Measurements from ENCODE around the gene PTH2R. TPM values are rescaled to one million over a fixed set of nuclear protein-coding genes. Genes with fewer than 3 reads are reported as not detected.

PTH2R gene, protein sequence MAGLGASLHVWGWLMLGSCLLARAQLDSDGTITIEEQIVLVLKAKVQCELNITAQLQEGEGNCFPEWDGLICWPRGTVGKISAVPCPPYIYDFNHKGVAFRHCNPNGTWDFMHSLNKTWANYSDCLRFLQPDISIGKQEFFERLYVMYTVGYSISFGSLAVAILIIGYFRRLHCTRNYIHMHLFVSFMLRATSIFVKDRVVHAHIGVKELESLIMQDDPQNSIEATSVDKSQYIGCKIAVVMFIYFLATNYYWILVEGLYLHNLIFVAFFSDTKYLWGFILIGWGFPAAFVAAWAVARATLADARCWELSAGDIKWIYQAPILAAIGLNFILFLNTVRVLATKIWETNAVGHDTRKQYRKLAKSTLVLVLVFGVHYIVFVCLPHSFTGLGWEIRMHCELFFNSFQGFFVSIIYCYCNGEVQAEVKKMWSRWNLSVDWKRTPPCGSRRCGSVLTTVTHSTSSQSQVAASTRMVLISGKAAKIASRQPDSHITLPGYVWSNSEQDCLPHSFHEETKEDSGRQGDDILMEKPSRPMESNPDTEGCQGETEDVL
- total RNA-seq (not detected), polyA plus RNA-seq (under 1 TPM in 1 of 2 donors, not detected in 1; 0.01 TPM)
- long read RNA-seq, donor 1: 0 reads
- long read RNA-seq, donor 2: 0 reads
- long read RNA-seq, donor 3: 0 reads

DNA sequence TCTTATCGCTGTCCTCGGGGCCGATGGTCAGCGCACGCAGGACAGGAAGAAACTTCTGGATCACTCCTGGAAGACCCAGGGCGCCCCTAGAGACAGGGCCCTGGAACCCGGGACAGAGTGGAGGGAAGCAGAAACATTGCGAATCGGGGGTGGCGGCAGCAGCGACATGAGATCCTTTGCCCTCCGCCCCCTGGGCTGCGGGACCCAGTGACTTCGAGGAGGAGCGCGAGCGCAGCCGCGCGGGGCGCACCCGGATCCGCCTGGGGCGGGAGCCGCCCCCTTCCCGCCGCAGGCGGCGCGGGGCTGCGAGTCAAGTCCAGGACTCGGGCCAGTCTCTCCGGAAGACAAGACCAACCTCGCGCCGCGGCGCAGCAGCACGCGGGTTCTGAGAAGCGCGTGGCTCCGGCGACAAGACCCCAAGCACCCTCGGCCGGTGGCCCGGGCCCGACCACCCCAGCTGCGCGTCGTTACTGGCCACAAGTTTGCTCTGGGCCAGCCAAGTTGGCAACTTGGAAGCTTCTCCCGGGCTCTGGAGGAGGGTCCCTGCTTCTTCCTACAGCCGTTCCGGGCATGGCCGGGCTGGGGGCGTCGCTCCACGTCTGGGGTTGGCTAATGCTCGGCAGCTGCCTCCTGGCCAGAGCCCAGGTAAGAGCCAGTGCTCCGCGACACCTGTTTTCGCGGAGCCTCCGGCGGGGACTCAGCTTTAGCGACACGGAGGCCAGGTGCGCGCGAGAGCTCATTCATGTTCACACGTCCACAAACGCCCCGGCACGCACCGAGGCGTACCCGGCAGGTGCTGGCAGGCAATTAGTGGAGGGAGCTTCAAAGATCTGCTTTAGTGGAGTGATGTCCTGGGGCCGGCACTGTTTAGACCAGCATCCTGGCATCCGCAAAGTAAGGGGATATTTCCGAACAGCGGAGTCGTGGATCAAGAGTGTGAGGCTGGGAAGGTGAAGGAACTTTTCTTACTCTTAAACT, at the start of gene PTH2R:
Gene PTH2R (plus strand): TSS at position 319 of the 978 bp plus-strand sequence. CDS start 252 bp downstream, at position 571.
- H3K36me3 ChIP-seq: no peaks in the 10 kb centered on the region
- H3K9me3 ChIP-seq: no peaks in the 10 kb centered on the region
- H3K27me3 ChIP-seq: peaks cover 0 to 87% (median 68%) of the 10 kb centered on the region in 7 donors
- H3K4me3 ChIP-seq: peak within 1 kb of the TSS in 7 of 10 donors; percentile 13 to 33 (median 18)
- intact Hi-C loops (cut with DNase I): loop anchor here in 1 of 10 donors (10.0 kb wide), 1 partner anchor 918 kb away; no protein-coding TSS in a partner anchor
- DNase-seq (peak in 1 of 2 donors; percentile 13), ATAC-seq (peak in 2 of 8 donors; percentile 16 to 52)
- TF ChIP-seq, protein P1, sequence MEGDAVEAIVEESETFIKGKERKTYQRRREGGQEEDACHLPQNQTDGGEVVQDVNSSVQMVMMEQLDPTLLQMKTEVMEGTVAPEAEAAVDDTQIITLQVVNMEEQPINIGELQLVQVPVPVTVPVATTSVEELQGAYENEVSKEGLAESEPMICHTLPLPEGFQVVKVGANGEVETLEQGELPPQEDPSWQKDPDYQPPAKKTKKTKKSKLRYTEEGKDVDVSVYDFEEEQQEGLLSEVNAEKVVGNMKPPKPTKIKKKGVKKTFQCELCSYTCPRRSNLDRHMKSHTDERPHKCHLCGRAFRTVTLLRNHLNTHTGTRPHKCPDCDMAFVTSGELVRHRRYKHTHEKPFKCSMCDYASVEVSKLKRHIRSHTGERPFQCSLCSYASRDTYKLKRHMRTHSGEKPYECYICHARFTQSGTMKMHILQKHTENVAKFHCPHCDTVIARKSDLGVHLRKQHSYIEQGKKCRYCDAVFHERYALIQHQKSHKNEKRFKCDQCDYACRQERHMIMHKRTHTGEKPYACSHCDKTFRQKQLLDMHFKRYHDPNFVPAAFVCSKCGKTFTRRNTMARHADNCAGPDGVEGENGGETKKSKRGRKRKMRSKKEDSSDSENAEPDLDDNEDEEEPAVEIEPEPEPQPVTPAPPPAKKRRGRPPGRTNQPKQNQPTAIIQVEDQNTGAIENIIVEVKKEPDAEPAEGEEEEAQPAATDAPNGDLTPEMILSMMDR (IDR thresholded peaks at IDR 0.05): no peak
- no peak within 1 kb of the TSS for H3K27ac ChIP-seq
- WGBS, 2 donors: 4% methylated on average over 82 of the region's 82 CpGs
- peaks cover 0 to 12% (median 7%) of the 10 kb centered on the region in 9 donors for H3K4me1 ChIP-seq

DNA sequence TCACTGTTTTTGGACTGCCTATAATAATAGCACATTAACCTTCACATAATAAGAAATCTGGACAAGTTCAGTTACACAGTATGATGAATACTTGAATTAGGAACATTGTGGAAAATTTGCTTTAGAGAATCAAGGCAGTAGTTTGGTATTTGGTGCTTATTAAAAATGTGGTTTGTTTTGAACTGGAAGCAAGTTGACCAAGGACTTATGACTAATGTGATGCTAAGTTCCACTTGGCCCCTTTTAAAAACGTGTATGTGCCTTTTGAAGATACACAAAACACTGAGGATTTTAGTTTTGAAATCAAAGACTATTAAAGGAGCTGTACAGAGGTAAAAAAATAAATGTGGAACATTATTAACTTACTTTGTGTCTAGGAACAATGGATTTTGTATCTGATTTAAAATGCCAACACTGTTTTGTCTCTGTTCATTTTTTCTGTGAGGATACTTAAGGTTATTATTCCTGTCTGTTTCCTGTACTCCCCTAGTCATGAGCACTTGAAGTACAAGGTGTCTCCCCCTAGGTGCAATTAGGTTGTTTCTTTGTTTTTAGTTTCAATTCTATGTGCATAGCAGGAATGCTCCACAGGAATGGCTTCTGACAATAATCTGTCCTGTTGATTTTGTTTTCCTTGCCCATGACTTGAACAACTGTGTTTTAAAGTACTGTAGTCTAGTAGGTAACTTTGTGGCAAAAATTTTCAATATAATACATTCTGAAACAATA, 49.6 kb upstream of the PTH2R start:
- Histone ChIP-seq H3K36me3 (peaks cover 0 to 69% (median 35%) of the 10 kb centered on the region in 9 donors), H3K4me3 (no peak overlapping the region), H3K4me1 (peaks cover 0 to 20% (median 0%) of the 10 kb centered on the region in 9 donors), H3K27ac (no peak overlapping the region), H3K9me3 (no peaks in the 10 kb centered on the region), H3K27me3 (no peaks in the 10 kb centered on the region)
- 34 to 36% methylated on average over 1 of the region's 1 CpG for WGBS, 2 donors
- DNase-seq (no peak), ATAC-seq (no peak)
- TF ChIP-seq, protein P1 (IDR thresholded peaks at IDR 0.05): no peak
- intact Hi-C loops (cut with DNase I): no loop called here

DNA sequence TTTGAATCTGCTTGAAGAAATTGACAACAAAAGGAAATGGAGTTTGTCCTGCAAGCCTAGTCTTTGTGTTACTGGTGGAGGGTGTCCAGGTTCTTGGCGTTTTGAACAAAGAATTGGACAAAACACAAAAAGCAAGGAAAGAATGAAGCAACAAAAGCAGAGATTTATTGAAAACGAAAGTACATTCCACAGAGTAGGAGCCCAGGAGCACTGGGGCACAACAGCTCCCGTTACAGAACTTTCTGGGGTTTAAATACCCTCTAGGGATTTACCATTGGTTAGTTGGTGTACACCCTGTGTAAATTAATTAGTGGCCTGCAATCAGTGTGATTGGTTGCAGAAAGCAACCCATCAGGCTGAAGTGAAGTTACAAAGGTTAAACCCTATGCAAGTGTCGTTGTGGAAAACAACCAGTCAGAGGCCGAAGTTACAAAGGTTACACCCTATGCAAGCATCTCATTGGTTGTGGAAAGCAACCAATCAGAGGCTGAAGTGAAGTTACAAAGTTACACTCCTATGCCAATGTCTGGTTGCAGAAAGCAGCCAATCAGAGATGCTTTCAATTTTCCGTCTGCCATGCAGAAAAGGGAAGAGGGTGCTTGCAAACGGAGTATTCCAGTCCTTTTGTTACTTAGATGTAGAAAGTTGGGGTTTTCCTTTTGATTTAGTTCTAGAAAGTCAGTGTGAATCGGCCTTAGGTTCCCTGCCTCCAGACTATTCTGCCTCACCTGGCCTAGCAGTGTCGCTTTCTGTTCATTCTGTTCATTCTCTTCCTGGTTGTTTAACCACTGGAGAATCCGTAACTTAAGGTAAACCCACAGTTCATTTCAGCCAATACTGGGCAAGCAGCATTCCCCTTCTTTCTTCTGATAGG, 47.6 kb upstream of the PTH2R start:
- 87 to 89% methylated on average over 10 of the region's 10 CpGs for WGBS, 2 donors
- ATAC-seq (peak in 4 of 8 donors; percentile 18 to 64 (median 46)), DNase-seq (no peak)
- intact Hi-C loops (cut with DNase I): no loop called here
- H3K4me1 ChIP-seq: peaks cover 0 to 20% (median 0%) of the 10 kb centered on the region in 9 donors
- H3K27ac ChIP-seq: no peak overlapping the region
- TF ChIP-seq, protein P1 (IDR thresholded peaks at IDR 0.05): no peak
- peaks cover 0 to 49% (median 18%) of the 10 kb centered on the region in 9 donors for H3K36me3 ChIP-seq
- H3K9me3 ChIP-seq: peaks cover 0 to 4% (median 0%) of the 10 kb centered on the region in 11 donors
- no peaks in the 10 kb centered on the region for H3K27me3 ChIP-seq
- H3K4me3 ChIP-seq: peak overlapping the region in 1 of 10 donors; percentile 39

All from heart right ventricle (tissue), 16 donors.